Measurements from ENCODE around the gene KCTD17.
"Not testable (repeated sequence)": the region's sequence is repeated elsewhere in the genome, so short reads cannot be mapped to it uniquely, and the experiment has no call there.

KCTD17 gene

GRCh38 chr22:37060801-37061610 is 9.5 kb downstream of the KCTD17 start:
- DNase-seq (ENCODE audit: low read depth in 2 of 2), result no peak

- no peak for DNase-seq (ENCODE audit: low read depth in 2 of 2)
These were observed 10.3 kb downstream of the KCTD17 start for GRCh38 chr22:37061611-37062375.

- DNase-seq (ENCODE audit: low read depth in 2 of 2), result no peak
These were observed 10.8 kb downstream of the KCTD17 start for GRCh38 chr22:37062376-37062675.

- no peak for DNase-seq (ENCODE audit: low read depth in 2 of 2)
These were observed 11.3 kb downstream of the KCTD17 start for GRCh38 chr22:37062702-37063381.

GRCh38 chr22:37063431-37064420 is 12.2 kb downstream of the KCTD17 start:
- DNase-seq (ENCODE audit: low read depth in 2 of 2), result no peak

- DNase-seq (ENCODE audit: low read depth in 2 of 2), result no peak
These were observed 13.0 kb downstream of the KCTD17 start for GRCh38 chr22:37064553-37064952.

GRCh38 chr22:37065180-37065579 is 13.6 kb downstream of the KCTD17 start:
- DNase-seq (ENCODE audit: low read depth in 2 of 2), result no peak

GRCh38 chr22:37065961-37066360 is 14.4 kb downstream of the KCTD17 start:
- no peak for DNase-seq (ENCODE audit: low read depth in 2 of 2)

GRCh38 chr22:37067428-37067827 is 15.9 kb downstream of the KCTD17 start:
- no peak for DNase-seq (ENCODE audit: low read depth in 2 of 2)

- DNase-seq (ENCODE audit: low read depth in 2 of 2), result no peak
These were observed 17.3 kb downstream of the KCTD17 start for GRCh38 chr22:37068859-37069258.

GRCh38 chr22:37069319-37069718 is 17.8 kb downstream of the KCTD17 start:
- no peak for DNase-seq (ENCODE audit: low read depth in 2 of 2)

- no peak for DNase-seq (ENCODE audit: low read depth in 2 of 2)
These were observed 18.2 kb downstream of the KCTD17 start for GRCh38 chr22:37069719-37070118.

- no peak for DNase-seq (ENCODE audit: low read depth in 2 of 2)
These were observed 18.8 kb downstream of the KCTD17 start for GRCh38 chr22:37070334-37070733.

- no peak for DNase-seq (ENCODE audit: low read depth in 2 of 2)
These were observed 19.2 kb downstream of the KCTD17 start for GRCh38 chr22:37070744-37071143.

GRCh38 chr22:37071850-37072592 is 20.5 kb downstream of the KCTD17 start:
- DNase-seq (ENCODE audit: low read depth in 2 of 2), result not testable (repeated sequence)

GRCh38 chr22:37072673-37073072 is 21.1 kb downstream of the KCTD17 start:
- DNase-seq (ENCODE audit: low read depth in 2 of 2), result no peak

- no peak for DNase-seq (ENCODE audit: low read depth in 2 of 2)
These were observed 23.0 kb downstream of the KCTD17 start for GRCh38 chr22:37074537-37074936.

- no peak for DNase-seq (ENCODE audit: low read depth in 2 of 2)
These were observed 23.5 kb downstream of the KCTD17 start for GRCh38 chr22:37075046-37075445.

- DNase-seq (ENCODE audit: low read depth in 2 of 2), result no peak
These were observed 24.4 kb downstream of the KCTD17 start for GRCh38 chr22:37075822-37076433.

- DNase-seq (ENCODE audit: low read depth in 2 of 2), result peak; percentile 63 to 64
These were observed 26.4 kb downstream of the KCTD17 start for GRCh38 chr22:37077802-37078448.

Measured in stimulated activated CD8-positive, alpha-beta memory T cell treated with anti-CD3 and anti-CD28 coated beads, Interleukin-15, amount 100 ng/mL, for 4 hours (primary cell).